Esophagus muscularis mucosa (tissue), 3 donors: Measurements from ENCODE around the gene USP30.

Source experiments
- POLR2AphosphoS5 ChIP-seq, 2 donors: sonication (generic); formaldehyde crosslinking; IDR thresholded peaks; one replicate each; pipeline ENCODE4 v1.6.1; 2017; ENCODE audit warnings: antibody characterized with exemption in 2 of 2
- TF ChIP-seq, protein P1 (sequence below), 3 experiments: fragments of 200-600 bp in 2 of 3; fragments of 450-650 bp in 1 of 3; sonication (generic) in 2 of 3; IDR thresholded peaks; one replicate each; pipeline ENCODE4 v1.5.1; 2017 to 2019; ENCODE audit warnings: antibody characterized with exemption in 3 of 3, mild to moderate bottlenecking in 2 of 3, moderate library complexity in 1 of 3

DNA sequence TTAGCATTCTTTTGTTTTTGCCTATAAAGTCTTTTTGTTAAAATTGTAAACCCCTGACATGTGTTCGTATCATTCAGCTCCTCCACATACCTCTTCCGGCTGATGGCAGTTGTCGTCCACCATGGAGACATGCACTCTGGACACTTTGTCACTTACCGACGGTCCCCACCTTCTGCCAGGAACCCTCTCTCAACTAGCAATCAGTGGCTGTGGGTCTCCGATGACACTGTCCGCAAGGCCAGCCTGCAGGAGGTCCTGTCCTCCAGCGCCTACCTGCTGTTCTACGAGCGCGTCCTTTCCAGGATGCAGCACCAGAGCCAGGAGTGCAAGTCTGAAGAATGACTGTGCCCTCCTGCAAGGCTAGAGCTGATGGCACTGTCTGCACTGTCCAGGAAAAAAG, 33.2 kb downstream of the USP30 start:
- TF ChIP-seq POLR2AphosphoS5 (IDR thresholded peaks at IDR 0.05), result no peak
- TF ChIP-seq, protein P1, sequence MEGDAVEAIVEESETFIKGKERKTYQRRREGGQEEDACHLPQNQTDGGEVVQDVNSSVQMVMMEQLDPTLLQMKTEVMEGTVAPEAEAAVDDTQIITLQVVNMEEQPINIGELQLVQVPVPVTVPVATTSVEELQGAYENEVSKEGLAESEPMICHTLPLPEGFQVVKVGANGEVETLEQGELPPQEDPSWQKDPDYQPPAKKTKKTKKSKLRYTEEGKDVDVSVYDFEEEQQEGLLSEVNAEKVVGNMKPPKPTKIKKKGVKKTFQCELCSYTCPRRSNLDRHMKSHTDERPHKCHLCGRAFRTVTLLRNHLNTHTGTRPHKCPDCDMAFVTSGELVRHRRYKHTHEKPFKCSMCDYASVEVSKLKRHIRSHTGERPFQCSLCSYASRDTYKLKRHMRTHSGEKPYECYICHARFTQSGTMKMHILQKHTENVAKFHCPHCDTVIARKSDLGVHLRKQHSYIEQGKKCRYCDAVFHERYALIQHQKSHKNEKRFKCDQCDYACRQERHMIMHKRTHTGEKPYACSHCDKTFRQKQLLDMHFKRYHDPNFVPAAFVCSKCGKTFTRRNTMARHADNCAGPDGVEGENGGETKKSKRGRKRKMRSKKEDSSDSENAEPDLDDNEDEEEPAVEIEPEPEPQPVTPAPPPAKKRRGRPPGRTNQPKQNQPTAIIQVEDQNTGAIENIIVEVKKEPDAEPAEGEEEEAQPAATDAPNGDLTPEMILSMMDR (IDR thresholded peaks at IDR 0.05), result no peak
